Astrocyte (in vitro differentiated cells and primary cell): Measurements from ENCODE around the gene GLT8D2.

ENCODE experiments used
- EZH2 ChIP-seq: IDR thresholded peaks from 2 replicates; pipeline ENCODE4 v1.6.1; 2012; ENCODE audit warnings: mild to moderate bottlenecking, low read length, inconsistent platforms; ENCODE audit not compliant: insufficient read depth
- TF ChIP-seq, protein P1 (sequence below): IDR thresholded peaks from 2 replicates; pipeline ENCODE4 v1.5.1; 2011; ENCODE audit warnings: low read depth, mild to moderate bottlenecking, inconsistent platforms, low read length, moderate library complexity; ENCODE audit not compliant: insufficient read depth

DNA sequence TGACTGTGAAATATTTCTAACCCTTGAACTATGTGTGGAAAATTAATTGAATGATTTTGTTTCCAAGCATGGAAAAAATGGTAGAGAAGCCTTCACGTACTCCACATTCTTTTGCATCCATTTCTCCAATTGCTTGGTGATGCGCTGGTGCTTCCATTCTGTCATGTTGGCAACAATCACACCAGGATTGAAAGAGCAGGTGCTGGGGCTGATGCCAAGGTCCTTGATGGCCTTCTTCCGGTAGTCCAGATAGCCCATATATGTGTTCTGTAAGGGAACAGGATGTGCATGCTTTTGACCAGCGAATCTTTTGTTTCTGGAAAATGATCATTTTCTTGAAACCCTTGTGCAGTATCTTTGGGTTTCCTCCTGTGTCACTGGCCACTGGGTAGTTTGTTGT, 55.8 kb downstream of the GLT8D2 start:
- TF ChIP-seq, protein P1, sequence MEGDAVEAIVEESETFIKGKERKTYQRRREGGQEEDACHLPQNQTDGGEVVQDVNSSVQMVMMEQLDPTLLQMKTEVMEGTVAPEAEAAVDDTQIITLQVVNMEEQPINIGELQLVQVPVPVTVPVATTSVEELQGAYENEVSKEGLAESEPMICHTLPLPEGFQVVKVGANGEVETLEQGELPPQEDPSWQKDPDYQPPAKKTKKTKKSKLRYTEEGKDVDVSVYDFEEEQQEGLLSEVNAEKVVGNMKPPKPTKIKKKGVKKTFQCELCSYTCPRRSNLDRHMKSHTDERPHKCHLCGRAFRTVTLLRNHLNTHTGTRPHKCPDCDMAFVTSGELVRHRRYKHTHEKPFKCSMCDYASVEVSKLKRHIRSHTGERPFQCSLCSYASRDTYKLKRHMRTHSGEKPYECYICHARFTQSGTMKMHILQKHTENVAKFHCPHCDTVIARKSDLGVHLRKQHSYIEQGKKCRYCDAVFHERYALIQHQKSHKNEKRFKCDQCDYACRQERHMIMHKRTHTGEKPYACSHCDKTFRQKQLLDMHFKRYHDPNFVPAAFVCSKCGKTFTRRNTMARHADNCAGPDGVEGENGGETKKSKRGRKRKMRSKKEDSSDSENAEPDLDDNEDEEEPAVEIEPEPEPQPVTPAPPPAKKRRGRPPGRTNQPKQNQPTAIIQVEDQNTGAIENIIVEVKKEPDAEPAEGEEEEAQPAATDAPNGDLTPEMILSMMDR: no peak
- TF ChIP-seq EZH2: no peak
